Brain pericyte (primary cell): ENCODE measurements around the gene ATP5MC3.
A peak's percentile ranks its signal among the peaks of the same experiment; 100 is the strongest.

Source experiments
- DNase-seq: peaks from one replicate; pipeline ENCODE4 v3.0.0-alpha.2; 2012; ENCODE audit warnings: low read depth, low spot score

The ATP5MC3 gene

DNA sequence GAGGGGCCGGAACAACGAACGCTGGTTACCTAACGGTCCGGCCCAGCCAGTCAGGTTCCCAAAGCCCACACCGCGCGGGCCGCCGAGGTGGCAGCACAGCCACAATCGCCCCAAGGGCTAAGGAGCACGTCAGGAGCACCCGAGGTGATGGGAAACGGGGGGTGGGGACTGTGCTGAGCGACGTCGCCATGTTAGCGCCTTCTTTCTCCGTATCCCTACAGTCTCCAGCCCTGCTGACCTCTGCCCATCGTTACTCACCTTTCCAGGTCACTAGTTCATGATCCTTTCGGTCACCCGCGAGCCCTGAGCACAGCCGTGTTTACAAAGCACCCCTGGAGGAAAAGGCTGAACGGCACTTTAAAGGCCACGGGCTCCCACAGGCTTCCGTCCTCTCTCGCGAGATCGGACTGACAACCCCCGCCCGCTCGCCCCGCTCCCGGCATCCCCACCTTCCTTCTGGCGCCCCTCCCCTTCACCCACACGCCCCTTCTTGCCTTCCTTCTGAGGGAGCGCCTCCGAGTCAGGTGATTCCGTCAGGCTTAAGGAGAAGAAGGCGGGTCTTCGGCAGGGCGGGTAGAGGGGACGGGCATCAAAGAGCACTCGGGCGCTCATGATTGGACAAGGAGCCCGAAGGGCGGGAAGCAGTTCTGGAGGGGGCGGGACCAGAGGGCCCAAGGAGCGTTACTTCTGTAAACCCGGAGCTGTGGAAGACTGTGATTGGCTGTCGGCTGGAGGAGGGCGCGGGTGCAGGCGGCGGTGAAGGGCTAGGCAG lies 13.5 kb downstream of the ATP5MC3 start, which contains the start of gene ATF2:
ATF2 (minus strand) TSS at position 412 of the 772 bp plus-strand sequence. CDS start 31,760 bp downstream, outside the sequence.
- peak; percentile 99 for DNase-seq

DNA sequence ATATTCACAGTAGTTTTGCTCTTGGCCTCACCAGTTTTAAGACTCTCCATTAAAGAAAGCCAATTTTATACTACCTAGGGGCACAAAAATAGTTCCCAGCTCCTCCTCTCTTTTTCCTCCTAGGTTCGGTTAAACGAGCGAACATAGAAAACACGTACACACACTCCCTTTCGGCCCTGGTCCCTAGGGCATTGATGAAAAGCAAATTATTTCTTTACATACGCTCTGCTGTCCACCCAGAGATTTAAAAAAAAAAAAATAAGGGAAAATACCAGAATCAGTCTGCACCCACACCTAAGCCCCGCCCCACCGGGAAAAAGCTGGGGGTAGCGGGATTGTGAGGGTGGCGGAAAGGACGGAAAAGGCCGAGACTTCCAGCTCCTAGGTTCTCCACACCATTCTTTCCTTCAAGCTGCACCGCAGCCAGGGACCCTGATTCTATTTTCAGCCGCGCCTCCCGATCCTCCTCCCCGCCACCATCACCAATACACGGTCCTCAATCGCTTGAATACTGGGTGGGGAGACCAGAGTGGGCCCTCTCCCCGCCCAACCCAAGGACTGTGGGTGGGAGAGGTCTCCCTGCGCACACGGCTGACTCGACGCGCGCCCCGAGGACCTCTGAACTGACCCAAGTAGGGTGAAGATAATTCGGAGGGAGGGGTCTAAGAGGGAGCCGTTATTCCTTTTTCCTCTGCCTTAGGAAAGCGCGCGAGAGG lies 14.3 kb downstream of the ATP5MC3 start:
- DNase-seq: no peak

- no peak for DNase-seq
Observed at GRCh38 chr2:175166216-175166824, 15.2 kb downstream of the ATP5MC3 start.

DNA sequence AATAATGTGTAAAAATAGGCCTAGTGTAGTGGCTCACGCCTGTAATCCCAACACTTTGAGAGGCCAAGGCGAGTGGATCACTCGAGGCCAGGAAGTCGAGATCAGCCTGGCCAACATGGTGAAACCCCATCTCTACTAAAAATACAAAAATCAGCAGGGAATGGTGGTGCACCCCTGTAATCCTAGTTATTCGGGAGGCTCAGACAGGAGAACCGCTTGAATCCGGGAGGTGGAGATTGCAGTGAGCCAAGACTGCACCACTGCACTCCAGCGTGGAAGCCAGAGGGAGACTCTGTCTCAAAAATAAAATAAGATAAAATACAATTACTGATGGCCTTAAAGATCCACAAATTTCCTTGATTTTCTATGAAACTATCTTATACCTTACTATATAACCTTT lies 17.3 kb downstream of the ATP5MC3 start:
- DNase-seq: no peak

GRCh38 chr2:175158894-175159293 lies 22.6 kb downstream of the ATP5MC3 start:
- DNase-seq: no peak

- DNase-seq: no peak
Observed at GRCh38 chr2:175156534-175156933, 25.0 kb downstream of the ATP5MC3 start.

DNA sequence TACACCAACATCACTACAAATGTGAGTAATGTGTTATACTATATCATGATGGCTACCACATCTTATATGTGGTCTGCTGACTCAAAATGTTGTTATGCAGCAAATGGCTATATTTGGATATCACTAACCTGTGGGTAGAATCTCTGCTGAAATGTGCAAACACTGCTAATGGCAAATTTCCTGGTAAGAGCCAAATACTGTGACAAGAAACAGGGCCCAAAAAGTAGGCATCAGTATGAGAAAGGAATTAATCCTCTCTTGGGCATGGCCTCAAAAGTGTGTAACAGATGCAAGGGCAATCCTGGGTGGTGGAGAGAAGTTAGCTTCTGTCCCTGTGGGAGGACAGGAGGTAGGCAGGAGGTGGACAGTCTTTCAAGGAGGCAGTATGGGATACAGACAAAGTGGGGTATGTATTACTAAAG lies 26.8 kb downstream of the ATP5MC3 start:
- no peak for DNase-seq

GRCh38 chr2:175152242-175152641 lies 29.3 kb downstream of the ATP5MC3 start:
- DNase-seq: no peak

DNA sequence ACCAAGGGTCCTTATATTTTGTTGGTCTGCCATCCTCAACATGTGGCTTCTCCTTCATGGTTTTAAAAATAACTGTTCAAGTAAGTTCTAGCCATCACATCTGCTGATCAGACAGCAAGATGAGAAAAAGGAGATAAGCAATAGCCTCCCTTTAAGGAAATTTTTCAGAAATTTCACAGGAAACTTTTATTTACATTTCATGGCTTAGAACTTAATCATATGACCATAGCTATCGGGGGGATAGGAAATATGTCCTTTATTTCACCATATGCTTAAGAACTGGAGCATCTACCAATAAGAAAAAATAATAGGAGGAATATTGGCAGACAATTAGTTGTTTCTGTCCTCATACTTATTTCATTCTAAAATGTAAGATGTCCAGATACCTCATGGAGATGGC lies 29.7 kb downstream of the ATP5MC3 start:
- DNase-seq: no peak

DNA sequence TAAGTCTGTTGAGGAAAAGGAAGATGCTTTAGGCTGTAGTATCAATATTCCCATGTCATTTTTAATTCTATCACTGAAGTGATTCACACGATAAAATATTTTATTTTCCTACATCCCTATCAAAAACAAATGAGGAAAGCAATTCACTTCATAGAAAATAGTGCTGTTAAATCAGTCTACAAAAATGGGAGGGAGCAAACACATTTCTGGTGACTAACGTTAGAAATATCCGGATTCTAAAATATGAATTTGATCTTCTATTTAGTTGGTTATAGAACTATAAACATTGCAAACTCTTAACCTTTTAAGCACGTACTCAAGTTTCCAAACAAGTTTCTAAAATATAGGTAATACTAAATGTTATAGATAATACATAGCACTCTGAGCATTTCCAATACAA lies 34.3 kb downstream of the ATP5MC3 start:
- no peak for DNase-seq

DNA sequence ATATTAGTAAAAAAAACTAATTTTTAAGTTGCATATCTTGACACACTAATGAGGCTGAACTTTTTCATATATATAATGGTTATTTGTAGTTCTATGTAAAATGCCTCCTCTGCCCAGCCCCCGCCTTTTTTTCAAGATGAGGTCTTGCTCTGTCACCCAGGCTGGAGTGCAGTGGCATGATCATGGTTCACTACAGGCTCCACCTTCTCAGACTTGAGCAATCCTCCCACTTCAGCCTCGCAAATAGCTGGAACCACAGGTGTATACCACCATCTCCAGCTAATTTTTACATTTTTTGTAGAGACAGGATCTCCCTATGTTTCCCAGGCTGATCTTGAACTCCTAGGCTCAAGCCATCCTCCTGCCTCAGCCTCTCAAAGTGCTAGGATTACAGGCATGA lies 37.8 kb downstream of the ATP5MC3 start:
- DNase-seq: no peak

DNA sequence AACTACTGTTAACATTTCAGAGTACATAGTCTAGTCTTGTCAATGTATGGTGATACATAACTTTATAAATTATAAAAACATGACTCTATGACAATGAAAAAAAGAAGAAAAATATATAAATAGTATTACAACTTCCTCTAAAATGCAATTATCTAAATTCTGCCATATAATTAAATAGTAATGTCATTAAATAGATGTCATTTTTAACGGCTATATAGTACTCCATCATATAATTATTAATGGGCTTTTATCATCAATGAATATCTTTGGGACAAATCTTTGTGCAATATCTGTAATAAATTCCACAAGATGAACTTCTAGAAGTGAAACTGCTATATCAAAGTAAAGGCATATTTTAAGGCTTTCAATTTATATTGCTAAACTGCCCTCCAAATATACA lies 38.3 kb downstream of the ATP5MC3 start:
- DNase-seq: no peak

- no peak for DNase-seq
Observed at GRCh38 chr2:175140332-175140731, 41.2 kb downstream of the ATP5MC3 start.

DNA sequence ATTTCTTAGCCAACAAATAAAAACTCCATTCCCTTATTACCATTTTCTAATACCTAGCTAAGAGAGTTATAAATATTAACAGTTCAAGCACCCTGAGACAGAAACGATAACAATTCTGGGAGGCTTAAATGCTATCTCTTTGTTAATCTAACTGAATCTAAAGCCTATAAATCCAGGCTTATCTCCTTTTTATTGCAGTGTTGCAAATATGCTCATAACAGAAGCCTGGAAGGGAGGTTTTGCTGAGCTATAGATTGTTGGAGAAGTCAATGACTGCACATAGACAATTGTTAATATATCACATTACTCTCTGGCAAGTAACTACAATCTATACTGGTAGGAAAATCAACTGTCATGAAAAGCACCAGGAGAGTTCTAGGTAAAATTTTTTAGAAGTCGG lies 43.7 kb downstream of the ATP5MC3 start:
- no peak for DNase-seq

DNA sequence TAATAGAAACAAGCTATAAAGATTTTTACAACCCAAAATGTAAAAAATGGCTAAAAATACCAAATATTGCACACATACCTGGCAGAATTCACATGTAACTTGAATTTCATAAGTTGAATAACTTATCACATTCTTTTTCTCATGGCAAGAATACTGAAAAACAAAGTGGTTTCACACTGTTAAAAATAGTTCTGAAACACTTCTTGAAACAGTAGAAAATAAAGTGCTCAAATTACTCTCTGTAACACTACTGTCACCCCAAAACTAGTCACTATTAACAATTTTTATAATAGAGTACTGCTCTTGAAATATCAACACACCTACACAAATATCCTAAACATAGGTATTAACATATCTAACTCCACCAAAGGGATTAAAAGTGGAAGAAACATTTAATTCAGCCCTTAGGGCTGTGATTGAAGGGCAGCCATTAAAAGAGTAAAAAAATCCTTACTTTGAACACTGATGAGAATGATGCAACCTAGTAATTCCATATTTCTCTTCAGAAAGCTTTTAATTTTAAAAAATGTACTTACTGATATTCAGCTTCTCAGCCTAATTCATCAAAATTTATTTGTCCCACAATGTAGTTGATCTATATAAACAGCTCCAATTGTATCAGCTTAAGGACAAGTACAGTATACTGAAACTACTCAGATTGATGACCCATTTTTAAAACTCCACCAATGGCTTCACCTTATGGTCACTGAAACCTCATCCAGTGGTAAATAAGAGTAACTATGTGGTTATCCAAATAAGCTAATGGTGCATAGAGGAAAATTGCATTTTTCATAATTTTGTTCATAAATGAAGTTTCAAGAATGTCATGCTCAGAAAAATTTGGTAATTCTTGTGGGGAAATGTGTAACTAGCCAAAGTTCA lies 44.9 kb downstream of the ATP5MC3 start:
- DNase-seq: no peak

GRCh38 chr2:175135862-175136261 lies 45.6 kb downstream of the ATP5MC3 start:
- no peak for DNase-seq

- no peak for DNase-seq
Observed at GRCh38 chr2:175135177-175135576, 46.3 kb downstream of the ATP5MC3 start.

DNA sequence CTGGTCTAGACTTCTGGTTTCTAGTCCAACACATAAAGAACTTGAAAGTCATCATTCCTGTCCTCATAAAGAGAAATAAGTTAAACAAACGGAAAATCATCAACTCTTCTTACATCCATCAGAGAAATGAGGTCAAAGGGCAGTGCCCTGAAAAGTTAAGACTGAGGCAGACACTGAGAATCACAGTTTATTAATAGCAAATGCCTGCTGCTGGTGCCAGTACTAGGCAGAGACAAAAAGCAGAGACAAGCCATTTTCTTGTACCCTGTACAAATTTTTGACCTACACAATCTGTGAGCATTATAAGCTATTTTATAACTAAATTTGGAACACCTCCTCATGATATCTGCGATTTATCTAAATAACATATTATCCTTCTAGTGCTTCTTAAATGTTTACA lies 50.3 kb downstream of the ATP5MC3 start:
- DNase-seq: no peak

DNA sequence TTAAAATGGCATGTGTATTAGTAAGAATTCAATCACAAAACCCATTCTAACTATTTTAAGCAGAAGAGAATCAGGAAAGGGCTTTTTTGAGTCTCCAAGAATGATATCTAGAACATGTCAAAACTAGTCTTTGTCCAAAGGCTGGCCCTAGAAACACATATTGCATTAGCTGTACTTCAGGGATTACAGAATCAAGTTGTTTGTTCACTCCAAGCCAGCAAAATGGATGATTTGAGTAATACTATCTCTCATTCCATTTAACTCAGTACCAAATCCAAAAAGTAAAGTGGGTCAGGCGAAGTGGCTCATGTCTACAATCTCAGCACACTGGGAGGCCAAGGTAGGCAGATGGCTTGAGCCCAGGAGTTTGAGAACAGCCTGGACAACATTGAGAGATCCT lies 54.8 kb downstream of the ATP5MC3 start:
- DNase-seq: no peak
